PC-3 (cell line): ENCODE data around the gene ILF3. TPM values are rescaled to one million over a fixed set of nuclear protein-coding genes. Genes with fewer than 3 reads are reported as not detected.

Experiments used
- ATAC-seq: fragments of 200-7000 bp; cut with Tn5 transposase; 2 replicates; pipeline ENCODE4 v1.9.1; 2020; ENCODE audit warnings: mild to moderate bottlenecking, moderate library complexity
- BruUV-seq: library from RNA; stranded (reverse); fragments of 400-500 nt; replicated peaks from 2 replicates; lab custom pipeline; 2021; lab: Mats Ljungman, UMichigan
- CTCF ChIA-PET: fragments of 300-600 bp; sonication (Branson Sonifier 250); formaldehyde crosslinking; loops from one replicate; lab custom pipeline; 2022; ENCODE audit warnings: antibody characterized with exemption; lab: Charles Lee
- POLR2A ChIA-PET: fragments of 300-600 bp; sonication (Branson Sonifier 250); formaldehyde crosslinking; loops from one replicate; lab custom pipeline; 2022; ENCODE audit warnings: antibody characterized with exemption; ENCODE audit not compliant: unreplicated experiment; lab: Charles Lee
- DNase-seq: peaks from one replicate; pipeline ENCODE4 v3.0.0-alpha.2; 2015
- H2AFZ ChIP-seq: fragments of 300-600 bp; sonication (generic); 2 replicates; pipeline ENCODE4 v1.6.0; 2016; ENCODE audit warnings: antibody characterized with exemption, low read length
- H3F3A ChIP-seq: fragments of 300-600 bp; sonication (generic); one replicate; pipeline ENCODE4 v1.6.0; 2017; ENCODE audit warnings: antibody characterized with exemption, low read length, control low read depth, mild to moderate bottlenecking; ENCODE audit not compliant: unreplicated experiment
- H3K27ac ChIP-seq: fragments of 300-600 bp; sonication (generic); 2 replicates; pipeline ENCODE4 v1.5.1; 2016; ENCODE audit warnings: mild to moderate bottlenecking, low read length
- H3K27me3 ChIP-seq: fragments of 300-600 bp; sonication (generic); 2 replicates; pipeline ENCODE4 v1.6.1; 2016; ENCODE audit warnings: low read length, mixed read lengths
- H3K36me3 ChIP-seq: fragments of 300-600 bp; sonication (generic); 2 replicates; pipeline ENCODE4 v1.6.1; 2016; ENCODE audit warnings: low read depth, mixed run types, low read length, mixed read lengths
- H3K4me1 ChIP-seq: fragments of 300-600 bp; sonication (generic); 2 replicates; pipeline ENCODE4 v1.5.1; 2016; ENCODE audit warnings: low read length; ENCODE audit not compliant: insufficient read depth
- H3K4me2 ChIP-seq: fragments of 300-600 bp; sonication (generic); 2 replicates; pipeline ENCODE4 v1.6.0; 2016; ENCODE audit warnings: low read length
- H3K4me3 ChIP-seq: fragments of 300-600 bp; sonication (generic); 2 replicates; pipeline ENCODE4 v1.5.1; 2016; ENCODE audit warnings: mild to moderate bottlenecking, low read length, mixed read lengths
- H3K79me2 ChIP-seq: fragments of 300-600 bp; sonication (generic); 2 replicates; pipeline ENCODE4 v1.6.1; 2017; ENCODE audit warnings: low read length, mixed read lengths
- H3K9ac ChIP-seq: fragments of 300-600 bp; sonication (generic); 2 replicates; pipeline ENCODE4 v1.6.0; 2016; ENCODE audit warnings: mild to moderate bottlenecking, low read length
- H3K9me2 ChIP-seq: fragments of 300-600 bp; sonication (generic); replicated peaks from 2 replicates; pipeline ENCODE4 v1.6.1; 2016; ENCODE audit warnings: mixed run types, low read length, mixed read lengths
- H3K9me3 ChIP-seq: fragments of 300-600 bp; sonication (generic); 2 replicates; pipeline ENCODE4 v1.6.1; 2016; ENCODE audit warnings: low read length, mixed read lengths
- H4K20me1 ChIP-seq: fragments of 300-600 bp; sonication (generic); 2 replicates; pipeline ENCODE4 v1.6.1; 2016; ENCODE audit warnings: low read length, mixed read lengths
- EZH2 ChIP-seq: fragments of 300-600 bp; sonication (generic); IDR thresholded peaks from one replicate; pipeline ENCODE4 v1.6.1; 2017; ENCODE audit warnings: antibody characterized with exemption, mild to moderate bottlenecking, low read length; ENCODE audit not compliant: unreplicated experiment
- EZH2phosphoT487 ChIP-seq: fragments of 300-600 bp; sonication (generic); IDR thresholded peaks from 2 replicates; pipeline ENCODE4 v1.6.1; 2018; ENCODE audit warnings: mild to moderate bottlenecking, antibody characterized with exemption, low read length, borderline replicate concordance
- intact Hi-C: fragments of 100-400 bp; cut with micrococcal nuclease; formaldehyde crosslinking; loops from 2 replicates; pipeline ENCODE4 v1.9.0; 2023
- total RNA-seq: library from RNA; depleted of rRNA; stranded (reverse); fragments of >200 nt; gene quantifications from 2 replicates; pipeline ENCODE4 v1.2.3, GENCODE V29; 2014
- TF ChIP-seq, protein P1 (sequence below): fragments of 300-600 bp; sonication (generic); conservative IDR thresholded peaks from 2 replicates; pipeline ENCODE4 v1.5.1; 2017; ENCODE audit warnings: antibody characterized with exemption, low read depth, mild to moderate bottlenecking, low read length

The ILF3 gene
- total RNA-seq, 1 experiment from 2014 or later: 322 TPM

DNA sequence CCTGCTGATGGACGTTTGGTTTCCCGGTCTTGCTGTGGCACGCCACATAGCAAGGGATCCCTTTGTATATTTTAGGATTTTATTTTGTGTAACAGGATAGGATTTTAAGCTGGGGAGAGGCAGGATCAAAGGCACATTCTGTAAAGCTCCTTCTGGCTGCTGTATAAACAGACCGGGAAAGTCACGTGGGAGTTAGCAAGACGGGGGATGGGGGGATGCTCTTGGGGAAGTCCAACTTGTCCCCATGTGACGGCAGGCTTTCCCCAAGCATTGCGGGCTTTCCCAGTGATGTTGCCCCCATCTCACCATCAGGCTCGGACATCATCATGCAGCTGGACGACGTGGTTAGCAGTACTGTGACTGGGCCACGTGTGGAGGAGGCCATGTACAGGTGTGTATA is 52.8 kb downstream of the ILF3 start:
- H3K4me1 ChIP-seq: no peaks in the 10 kb centered on the region; the same call in 1 of the 2 replicates
- no peaks in the 10 kb centered on the region; the same call in 1 of the 2 replicates for H3K36me3 ChIP-seq
- H3K79me2 ChIP-seq: peaks cover 5% of the 10 kb centered on the region; the same call in 1 of the 2 replicates
- H3K4me2 ChIP-seq: no peak overlapping the region
- TF ChIP-seq EZH2: no peak
- TF ChIP-seq, protein P1, sequence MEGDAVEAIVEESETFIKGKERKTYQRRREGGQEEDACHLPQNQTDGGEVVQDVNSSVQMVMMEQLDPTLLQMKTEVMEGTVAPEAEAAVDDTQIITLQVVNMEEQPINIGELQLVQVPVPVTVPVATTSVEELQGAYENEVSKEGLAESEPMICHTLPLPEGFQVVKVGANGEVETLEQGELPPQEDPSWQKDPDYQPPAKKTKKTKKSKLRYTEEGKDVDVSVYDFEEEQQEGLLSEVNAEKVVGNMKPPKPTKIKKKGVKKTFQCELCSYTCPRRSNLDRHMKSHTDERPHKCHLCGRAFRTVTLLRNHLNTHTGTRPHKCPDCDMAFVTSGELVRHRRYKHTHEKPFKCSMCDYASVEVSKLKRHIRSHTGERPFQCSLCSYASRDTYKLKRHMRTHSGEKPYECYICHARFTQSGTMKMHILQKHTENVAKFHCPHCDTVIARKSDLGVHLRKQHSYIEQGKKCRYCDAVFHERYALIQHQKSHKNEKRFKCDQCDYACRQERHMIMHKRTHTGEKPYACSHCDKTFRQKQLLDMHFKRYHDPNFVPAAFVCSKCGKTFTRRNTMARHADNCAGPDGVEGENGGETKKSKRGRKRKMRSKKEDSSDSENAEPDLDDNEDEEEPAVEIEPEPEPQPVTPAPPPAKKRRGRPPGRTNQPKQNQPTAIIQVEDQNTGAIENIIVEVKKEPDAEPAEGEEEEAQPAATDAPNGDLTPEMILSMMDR: no peak
- TF ChIP-seq EZH2phosphoT487: no peak
- H3K9me2 ChIP-seq: no peaks in the 10 kb centered on the region
- no peaks in the 10 kb centered on the region for H4K20me1 ChIP-seq
- no peak overlapping the region for H3K4me3 ChIP-seq
- ATAC-seq (no peak), DNase-seq (no peak)
- H3K27ac ChIP-seq: no peak overlapping the region
- BruUV-seq: no TSS peak
- ChIA-PET POLR2A (no interaction called here), CTCF (no interaction called here)
- no peak overlapping the region for H2AFZ ChIP-seq
- H3F3A ChIP-seq: no peaks in the 10 kb centered on the region
- no peaks in the 10 kb centered on the region for H3K27me3 ChIP-seq
- H3K9me3 ChIP-seq: no peaks in the 10 kb centered on the region
- no peak overlapping the region for H3K9ac ChIP-seq
- intact Hi-C loops: no loop called here

DNA sequence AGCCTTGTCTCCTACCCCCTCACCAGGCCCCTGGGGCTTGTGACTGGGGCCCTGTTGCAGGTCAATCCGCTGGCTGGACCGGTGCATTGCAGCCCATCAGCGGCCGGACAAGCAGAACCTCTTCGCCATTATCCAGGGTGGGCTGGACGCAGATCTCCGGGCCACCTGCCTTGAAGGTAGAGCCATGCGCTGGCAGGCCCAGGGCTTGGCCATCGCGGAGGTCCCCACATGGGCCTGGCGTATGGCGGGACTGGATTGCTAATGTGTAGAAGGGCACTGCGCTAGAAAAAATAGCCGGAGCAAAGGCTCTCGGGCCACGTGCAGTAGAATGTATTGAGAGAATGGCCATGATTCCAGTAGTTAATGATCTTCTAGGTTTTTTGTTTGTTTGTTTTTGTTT is 53.3 kb downstream of the ILF3 start:
- ATAC-seq: no peak
- H3K36me3 ChIP-seq: no peaks in the 10 kb centered on the region; the same call in 1 of the 2 replicates
- POLR2A ChIA-PET: no interaction called here

DNA sequence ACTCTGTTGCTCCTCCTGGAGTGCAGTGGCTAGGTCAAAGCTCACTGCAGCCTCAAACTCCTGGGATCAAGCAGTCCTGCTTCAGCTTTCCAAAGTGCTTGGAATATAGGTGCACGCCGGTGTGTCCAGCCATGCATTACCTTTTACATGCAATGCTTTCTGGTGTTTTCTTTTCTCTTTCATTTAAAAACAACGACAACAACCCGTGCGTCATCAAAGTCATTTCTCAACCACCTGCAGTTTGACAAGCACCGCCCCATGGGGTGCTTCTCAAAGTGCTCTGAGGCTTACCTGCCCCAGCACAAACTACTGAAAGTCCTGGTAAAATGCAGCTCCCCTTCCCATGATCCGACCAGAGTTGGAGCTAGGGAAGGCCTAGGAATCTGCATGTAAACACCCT is 54.1 kb downstream of the ILF3 start:
- H3K4me1 ChIP-seq: no peaks in the 10 kb centered on the region
- no peaks in the 10 kb centered on the region for H3F3A ChIP-seq
- H3K9me2 ChIP-seq: no peaks in the 10 kb centered on the region
- no peak overlapping the region for H3K4me2 ChIP-seq
- TF ChIP-seq EZH2phosphoT487: no peak
- TF ChIP-seq, protein P1: no peak
- TF ChIP-seq EZH2: no peak
- H3K9ac ChIP-seq: no peak overlapping the region
- no peaks in the 10 kb centered on the region for H4K20me1 ChIP-seq
- no peak overlapping the region for H3K27ac ChIP-seq
- no TSS peak for BruUV-seq
- ATAC-seq (no peak), DNase-seq (no peak)
- POLR2A ChIA-PET: no interaction called here
- no peaks in the 10 kb centered on the region for H3K9me3 ChIP-seq
- intact Hi-C loops: no loop called here
- H3K36me3 ChIP-seq: no peaks in the 10 kb centered on the region; the same call in 1 of the 2 replicates
- H3K4me3 ChIP-seq: no peak overlapping the region
- CTCF ChIA-PET: interaction anchor here (0.5 kb wide), 1 partner anchor 9 kb away, joined by 3 read pairs; the partner anchor contains the start of gene DNM2
- no peaks in the 10 kb centered on the region for H3K79me2 ChIP-seq
- no peaks in the 10 kb centered on the region for H3K27me3 ChIP-seq
- no peak overlapping the region for H2AFZ ChIP-seq

More for the DNA sequence above, 53.3 kb downstream of the ILF3 start:
- no peak overlapping the region for H3K27ac ChIP-seq
- TF ChIP-seq EZH2phosphoT487 (no peak), EZH2 (no peak)
- TF ChIP-seq, protein P1: no peak
- no peaks in the 10 kb centered on the region for H3K4me1 ChIP-seq
- no peaks in the 10 kb centered on the region for H3K9me2 ChIP-seq
- no peak overlapping the region for H3K9ac ChIP-seq
- no TSS peak for BruUV-seq
- no peak overlapping the region for H3K4me2 ChIP-seq
- H3K27me3 ChIP-seq: no peaks in the 10 kb centered on the region
- CTCF ChIA-PET: no interaction called here
- intact Hi-C loops: no loop called here
- H3K9me3 ChIP-seq: no peaks in the 10 kb centered on the region
- DNase-seq: no peak
- H4K20me1 ChIP-seq: no peaks in the 10 kb centered on the region
- no peak overlapping the region for H3K4me3 ChIP-seq
- H3K79me2 ChIP-seq: peaks cover under 1% of the 10 kb centered on the region; the same call in 1 of the 2 replicates
- H2AFZ ChIP-seq: no peak overlapping the region
- no peaks in the 10 kb centered on the region for H3F3A ChIP-seq
